Endothelial cell of umbilical vein (primary cell): ENCODE data around the gene SLC66A2.

Experiments
- EZH2 ChIP-seq: IDR thresholded peaks from 2 replicates; pipeline ENCODE4 v1.6.1; 2012; ENCODE audit warnings: borderline replicate concordance, low read depth, mild to moderate bottlenecking, moderate library complexity, low read length, inconsistent platforms; ENCODE audit not compliant: severe bottlenecking
- JUN ChIP-seq: IDR thresholded peaks from 2 replicates; pipeline ENCODE4 v1.6.1; 2011; ENCODE audit warnings: borderline replicate concordance, low read depth; ENCODE audit not compliant: insufficient read length, insufficient read depth
- MAX ChIP-seq: IDR thresholded peaks from 2 replicates; pipeline ENCODE4 v1.6.1; 2011; ENCODE audit not compliant: insufficient read depth, insufficient read length
- MYC ChIP-seq: IDR thresholded peaks from one replicate; pipeline ENCODE4 v1.6.1; 2011; ENCODE audit warnings: mild to moderate bottlenecking, low read depth, low read length
- POLR2A ChIP-seq: IDR thresholded peaks from 2 replicates; pipeline ENCODE4 v1.6.1; 2012; ENCODE audit warnings: low read depth, mild to moderate bottlenecking, control low read depth, low read length
- POLR2AphosphoS5 ChIP-seq: IDR thresholded peaks from 2 replicates; pipeline ENCODE4 v1.6.1; 2012; ENCODE audit warnings: low read depth, mild to moderate bottlenecking, control low read depth, low read length, moderate library complexity; ENCODE audit not compliant: insufficient read depth
- TF ChIP-seq, protein P1 (sequence below), 2 donors: IDR thresholded peaks; 1 replicate in 1 of 2; 2 replicates in 1 of 2; pipeline ENCODE4 v1.5.1; 2011; ENCODE audit warnings: low read length in 2 of 2, mild to moderate bottlenecking in 2 of 2, moderate library complexity in 2 of 2, control low read depth in 1 of 2, inconsistent platforms in 1 of 2, low read depth in 1 of 2; ENCODE audit not compliant: insufficient read depth in 1 of 2; ENCODE audit errors: extremely low read depth in 1 of 2

DNA sequence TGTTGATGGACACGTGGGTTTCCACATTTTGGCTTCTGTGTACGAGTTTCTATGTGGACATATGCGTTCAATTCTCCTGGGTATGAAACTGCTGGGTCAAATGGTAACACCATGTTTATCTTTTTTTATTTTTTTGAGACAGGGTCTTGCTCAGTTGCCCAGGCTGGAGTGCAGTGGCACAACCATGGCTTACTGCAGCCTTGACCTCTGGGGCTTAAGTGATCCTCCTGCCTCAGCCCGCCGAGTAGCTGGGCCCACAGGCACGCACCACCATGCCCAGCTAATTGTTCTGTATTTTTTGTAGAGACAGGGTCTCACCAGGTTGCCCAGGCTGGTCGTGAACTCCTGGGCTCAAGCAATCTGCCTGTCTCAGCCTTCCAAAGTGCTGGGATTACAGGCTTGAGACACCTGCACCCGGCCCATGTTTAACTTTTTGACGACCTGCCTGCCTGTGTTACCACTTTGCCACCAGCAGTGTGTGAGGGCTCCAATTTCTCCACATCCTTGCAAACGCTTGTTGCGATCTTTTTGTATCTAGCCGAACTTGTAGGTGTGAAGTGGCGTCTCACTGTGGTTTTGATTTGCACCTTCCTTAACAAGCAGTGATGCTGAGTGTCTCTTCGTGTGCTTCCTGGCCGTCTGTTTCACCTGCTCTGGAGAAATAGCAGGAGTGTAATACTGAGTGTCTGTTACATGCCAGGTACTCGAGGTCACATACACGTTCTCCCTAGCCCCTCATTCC is 19.9 kb upstream of the SLC66A2 start:
- no peak for TF ChIP-seq EZH2
- TF ChIP-seq, protein P1, sequence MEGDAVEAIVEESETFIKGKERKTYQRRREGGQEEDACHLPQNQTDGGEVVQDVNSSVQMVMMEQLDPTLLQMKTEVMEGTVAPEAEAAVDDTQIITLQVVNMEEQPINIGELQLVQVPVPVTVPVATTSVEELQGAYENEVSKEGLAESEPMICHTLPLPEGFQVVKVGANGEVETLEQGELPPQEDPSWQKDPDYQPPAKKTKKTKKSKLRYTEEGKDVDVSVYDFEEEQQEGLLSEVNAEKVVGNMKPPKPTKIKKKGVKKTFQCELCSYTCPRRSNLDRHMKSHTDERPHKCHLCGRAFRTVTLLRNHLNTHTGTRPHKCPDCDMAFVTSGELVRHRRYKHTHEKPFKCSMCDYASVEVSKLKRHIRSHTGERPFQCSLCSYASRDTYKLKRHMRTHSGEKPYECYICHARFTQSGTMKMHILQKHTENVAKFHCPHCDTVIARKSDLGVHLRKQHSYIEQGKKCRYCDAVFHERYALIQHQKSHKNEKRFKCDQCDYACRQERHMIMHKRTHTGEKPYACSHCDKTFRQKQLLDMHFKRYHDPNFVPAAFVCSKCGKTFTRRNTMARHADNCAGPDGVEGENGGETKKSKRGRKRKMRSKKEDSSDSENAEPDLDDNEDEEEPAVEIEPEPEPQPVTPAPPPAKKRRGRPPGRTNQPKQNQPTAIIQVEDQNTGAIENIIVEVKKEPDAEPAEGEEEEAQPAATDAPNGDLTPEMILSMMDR (IDR thresholded peaks at IDR 0.05; ENCODE audit: extremely low read depth in 1 of 2, insufficient read depth in 1 of 2, low read depth in 1 of 2, low read length in 2 of 2): no peak
- TF ChIP-seq JUN: no peak
- TF ChIP-seq POLR2A: no peak
- TF ChIP-seq MYC: no peak
- TF ChIP-seq MAX: no peak
- TF ChIP-seq POLR2AphosphoS5: no peak
